ENCODE data around the gene MAP3K10.

The MAP3K10 gene

GRCh38 chr19:40251991-40252390 lies 60.8 kb downstream of the MAP3K10 start:
- no peak for DNase-seq

DNA sequence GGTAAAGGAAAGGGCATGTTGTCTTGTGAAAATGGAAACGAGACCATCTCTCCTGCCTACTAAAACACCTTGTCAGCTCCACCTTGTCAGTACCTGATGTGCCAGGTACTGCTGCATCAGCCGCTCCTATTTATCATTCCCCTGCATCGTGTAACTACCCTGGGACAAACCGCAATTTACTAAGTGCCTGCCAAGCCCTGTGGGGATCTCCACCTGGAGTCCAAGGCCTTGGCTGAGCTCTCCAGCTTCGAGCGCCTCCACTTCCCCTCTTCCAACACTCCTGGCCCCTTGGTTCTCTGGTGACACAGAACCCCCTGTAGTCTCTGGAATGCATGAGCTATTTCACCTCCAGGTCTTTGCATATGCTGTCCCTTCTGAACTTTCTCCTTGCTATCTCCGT lies 61.2 kb downstream of the MAP3K10 start:
- no peak for DNase-seq

DNA sequence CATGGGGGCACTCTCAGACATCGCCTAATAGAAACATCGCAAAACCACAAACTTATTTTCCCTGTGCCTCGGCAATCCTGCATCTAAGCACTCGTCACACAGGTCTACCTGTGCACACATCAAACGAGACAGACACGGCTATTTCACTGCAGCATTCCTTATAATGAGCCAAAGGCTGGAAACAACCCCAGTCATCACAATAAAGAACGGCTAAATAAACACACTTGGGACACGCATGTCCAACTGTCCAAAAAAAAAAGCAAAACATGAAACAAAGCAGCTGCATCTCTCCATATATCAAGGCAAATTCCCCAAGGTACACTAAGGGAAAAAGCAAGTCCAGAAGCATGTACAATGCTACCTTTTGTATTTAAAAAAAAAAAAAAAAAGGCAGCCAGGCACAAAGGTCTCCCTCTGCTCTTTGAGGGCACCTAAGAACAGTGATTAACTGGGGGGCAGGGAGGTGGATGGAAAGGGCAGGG lies 62.4 kb downstream of the MAP3K10 start:
- no peak for DNase-seq

- no peak for DNase-seq
Measured at GRCh38 chr19:40254714-40255418, 63.6 kb downstream of the MAP3K10 start.

DNA sequence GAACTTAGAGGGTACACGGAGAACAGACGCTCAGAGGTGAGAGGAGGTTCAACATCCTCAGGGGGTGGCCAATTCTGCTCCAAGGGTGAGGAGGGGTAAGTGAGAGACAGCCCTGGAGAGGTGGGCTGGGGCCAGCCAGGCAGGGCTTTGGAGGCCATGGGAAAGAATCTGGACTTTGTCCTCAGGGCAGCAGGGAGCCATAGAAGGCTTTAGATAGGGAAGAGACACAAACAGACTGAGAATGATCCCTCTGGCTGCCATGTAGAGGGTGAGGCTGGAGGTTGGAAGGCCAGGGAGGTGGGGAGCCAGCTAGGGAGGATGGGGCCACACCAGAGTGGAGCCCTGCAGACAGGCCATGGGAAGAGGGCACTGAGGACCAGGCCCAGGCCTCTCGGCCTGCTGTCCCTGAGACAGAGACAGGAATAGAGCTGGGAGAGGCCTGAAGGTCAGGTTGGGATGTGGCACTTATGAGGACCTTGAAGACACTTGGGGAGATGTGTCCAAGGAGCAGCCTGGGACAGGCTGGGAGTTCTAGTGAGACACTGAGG lies 64.5 kb downstream of the MAP3K10 start:
- no peak for DNase-seq

DNA sequence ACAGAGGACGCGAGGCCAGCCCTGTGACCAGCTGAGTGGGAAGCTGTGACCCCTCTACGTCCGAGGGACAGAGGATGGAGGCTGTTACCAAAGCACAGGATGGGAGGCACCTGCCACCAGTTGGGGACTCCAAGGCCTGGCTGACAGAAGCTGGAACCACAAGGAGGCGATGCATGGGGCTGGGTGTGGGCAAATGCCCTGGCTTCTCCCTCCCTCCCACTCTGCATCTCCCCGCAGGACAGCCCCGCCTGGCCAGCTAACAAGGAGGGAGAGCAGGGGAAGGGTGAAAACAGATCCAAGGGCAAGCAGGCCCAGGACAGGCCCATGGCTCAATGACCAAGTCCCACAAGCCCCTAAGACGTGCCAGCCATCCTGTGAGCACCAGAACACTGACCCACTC lies 65.3 kb downstream of the MAP3K10 start:
- no peak for DNase-seq

GRCh38 chr19:40257096-40257517 lies 65.9 kb downstream of the MAP3K10 start:
- DNase-seq: no peak

- no peak for DNase-seq
Measured at GRCh38 chr19:40261631-40262030, 70.4 kb downstream of the MAP3K10 start.

DNA sequence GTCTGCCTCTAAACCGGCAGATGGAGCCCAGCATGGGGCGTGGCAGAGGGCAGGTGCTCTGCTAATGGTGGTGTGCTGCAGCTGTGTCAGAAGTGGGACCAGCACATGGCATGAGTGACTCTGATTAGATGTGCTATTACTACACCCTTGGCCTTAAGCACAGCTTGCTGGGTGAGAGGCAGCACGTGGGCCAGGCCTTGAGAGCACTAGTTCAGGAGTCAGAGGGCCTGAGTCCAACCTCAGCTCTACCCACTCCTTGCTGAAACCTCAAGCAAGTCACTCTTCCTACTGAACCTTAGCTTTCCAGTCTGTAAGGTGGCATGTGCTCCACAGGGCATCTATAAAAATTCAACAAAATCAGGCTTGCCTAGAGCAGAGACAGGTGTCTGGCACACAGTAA lies 71.2 kb downstream of the MAP3K10 start:
- peak; percentile 49 for DNase-seq

DNA sequence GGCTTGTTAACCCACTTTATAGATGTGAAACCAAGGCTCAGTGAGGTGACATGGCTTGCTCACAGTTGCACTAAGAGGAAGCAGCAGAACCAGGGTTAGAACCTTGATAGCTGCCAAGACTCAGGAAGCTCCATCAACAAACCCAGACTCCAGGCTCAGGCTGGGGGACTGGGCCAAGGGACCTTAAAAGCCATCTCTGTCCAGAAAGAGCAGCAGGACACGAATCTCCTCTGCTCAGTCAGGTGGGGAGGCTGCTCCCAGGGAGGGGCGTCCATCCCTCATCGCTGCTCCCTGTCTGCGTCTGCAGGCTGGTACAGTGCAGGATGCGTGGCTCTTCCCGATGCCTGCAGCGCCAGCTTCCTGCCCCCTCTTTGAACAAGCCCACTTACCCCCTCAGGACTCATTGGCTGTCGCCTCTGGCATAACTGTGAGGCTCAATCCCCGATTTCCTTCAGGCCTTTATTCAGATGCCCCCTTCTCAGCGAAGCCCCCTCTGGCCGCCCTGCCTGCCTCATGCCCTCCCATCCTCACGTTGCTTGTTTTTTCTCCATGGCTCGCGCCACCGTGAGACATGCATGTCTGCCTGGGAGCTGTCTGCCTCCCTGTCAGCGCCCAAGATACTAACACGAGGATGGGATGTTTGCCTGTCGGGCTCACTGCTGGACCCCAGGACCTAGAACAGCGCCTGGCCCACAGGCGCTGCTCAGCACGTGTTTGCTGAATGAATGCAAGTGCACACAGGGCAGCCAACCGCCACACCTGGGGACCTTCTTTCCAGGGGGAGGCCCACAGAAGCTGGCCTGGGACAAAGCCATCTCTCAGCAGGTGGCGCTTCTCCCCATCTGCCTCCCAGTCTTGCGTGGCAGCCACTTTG lies 72.5 kb downstream of the MAP3K10 start:
- no peak for DNase-seq

- DNase-seq: no peak
Measured at GRCh38 chr19:40264314-40265054, 73.3 kb downstream of the MAP3K10 start.
